ENCODE measurements around the gene PIGM.

DNA sequence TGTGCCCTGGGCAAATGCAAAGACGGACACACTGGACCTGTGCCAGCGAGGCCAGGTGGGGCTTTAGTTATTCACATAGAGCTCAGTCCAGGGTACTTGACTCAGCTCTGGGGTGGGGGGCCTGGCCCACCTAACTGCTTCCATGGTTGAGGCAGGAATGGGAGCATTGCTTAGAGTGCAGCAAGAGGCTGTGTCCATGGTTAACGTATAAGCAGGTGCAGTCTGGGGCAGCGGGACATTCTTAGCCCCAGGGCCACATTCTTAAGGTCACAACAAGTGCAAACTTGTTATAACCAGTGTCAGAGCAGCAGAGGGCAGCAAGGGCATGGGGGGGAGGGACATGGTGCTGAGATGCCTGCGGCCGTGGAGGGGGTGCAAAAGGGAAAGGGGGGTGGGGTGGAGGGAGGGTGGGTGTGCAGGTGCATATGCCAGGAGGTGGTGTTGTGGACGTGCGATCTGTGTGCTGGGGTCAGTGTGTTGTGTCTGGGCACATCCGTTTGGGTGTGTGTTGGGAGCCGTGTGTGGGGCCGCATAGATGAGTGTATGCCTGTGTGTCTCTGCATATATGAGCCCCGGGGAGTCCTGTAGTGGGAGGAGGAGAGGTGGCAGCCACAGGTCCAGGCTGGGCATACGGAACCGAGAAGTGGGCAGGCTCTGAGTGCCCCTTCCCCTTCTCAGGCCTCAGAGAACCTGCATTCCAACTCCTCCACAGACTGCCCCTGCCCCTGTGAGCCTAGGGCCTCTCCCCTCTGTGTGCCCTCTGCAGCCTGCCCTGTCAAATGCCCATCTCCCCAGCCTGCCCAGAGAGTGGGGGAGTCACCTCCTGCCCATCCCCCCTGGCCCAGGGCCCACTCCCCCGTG, 29.8 kb upstream of the PIGM start:
- TF ChIP-seq, protein P1, sequence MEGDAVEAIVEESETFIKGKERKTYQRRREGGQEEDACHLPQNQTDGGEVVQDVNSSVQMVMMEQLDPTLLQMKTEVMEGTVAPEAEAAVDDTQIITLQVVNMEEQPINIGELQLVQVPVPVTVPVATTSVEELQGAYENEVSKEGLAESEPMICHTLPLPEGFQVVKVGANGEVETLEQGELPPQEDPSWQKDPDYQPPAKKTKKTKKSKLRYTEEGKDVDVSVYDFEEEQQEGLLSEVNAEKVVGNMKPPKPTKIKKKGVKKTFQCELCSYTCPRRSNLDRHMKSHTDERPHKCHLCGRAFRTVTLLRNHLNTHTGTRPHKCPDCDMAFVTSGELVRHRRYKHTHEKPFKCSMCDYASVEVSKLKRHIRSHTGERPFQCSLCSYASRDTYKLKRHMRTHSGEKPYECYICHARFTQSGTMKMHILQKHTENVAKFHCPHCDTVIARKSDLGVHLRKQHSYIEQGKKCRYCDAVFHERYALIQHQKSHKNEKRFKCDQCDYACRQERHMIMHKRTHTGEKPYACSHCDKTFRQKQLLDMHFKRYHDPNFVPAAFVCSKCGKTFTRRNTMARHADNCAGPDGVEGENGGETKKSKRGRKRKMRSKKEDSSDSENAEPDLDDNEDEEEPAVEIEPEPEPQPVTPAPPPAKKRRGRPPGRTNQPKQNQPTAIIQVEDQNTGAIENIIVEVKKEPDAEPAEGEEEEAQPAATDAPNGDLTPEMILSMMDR (IDR thresholded peaks at IDR 0.05; ENCODE audit: insufficient read depth, low read depth, low read length): no peak
- TF ChIP-seq EZH2 (IDR thresholded peaks at IDR 0.05; ENCODE audit: insufficient read depth, low read length): no peak

Data from astrocyte (in vitro differentiated cells and primary cell).